HG02970 (cell line): ENCODE results near the gene MAB21L3.

Experiments used
- ATAC-seq: cut with Tn5 transposase; IDR thresholded peaks from one replicate; pipeline ENCODE4 v1.9.1; 2021; ENCODE audit warnings: mild to moderate bottlenecking, moderate library complexity, moderate number of reproducible peaks; ENCODE audit not compliant: unreplicated experiment, low FRiP score

The MAB21L3 gene

GRCh38 chr1:116106646-116107045 is 4.6 kb upstream of the MAB21L3 start:
- no peak for ATAC-seq

GRCh38 chr1:116107371-116107770 is 3.8 kb upstream of the MAB21L3 start:
- ATAC-seq = no peak

- ATAC-seq = no peak
Measured at GRCh38 chr1:116111524-116112021, 374 bp downstream of the MAB21L3 start.

- ATAC-seq = no peak
Measured at GRCh38 chr1:116112388-116113140, 1.4 kb downstream of the MAB21L3 start.

- ATAC-seq = no peak
Measured at GRCh38 chr1:116113615-116114014, 2.4 kb downstream of the MAB21L3 start.

GRCh38 chr1:116115476-116116439 is 4.6 kb downstream of the MAB21L3 start:
- no peak for ATAC-seq

GRCh38 chr1:116118471-116118870 is 7.3 kb downstream of the MAB21L3 start:
- ATAC-seq = no peak

GRCh38 chr1:116119876-116120275 is 8.7 kb downstream of the MAB21L3 start:
- ATAC-seq = no peak

- ATAC-seq = no peak
Measured at GRCh38 chr1:116122955-116123757, 12.0 kb downstream of the MAB21L3 start.

- ATAC-seq = no peak
Measured at GRCh38 chr1:116123837-116124533, 12.8 kb downstream of the MAB21L3 start.

- no peak for ATAC-seq
Measured at GRCh38 chr1:116125758-116126157, 14.6 kb downstream of the MAB21L3 start.

- ATAC-seq = no peak
Measured at GRCh38 chr1:116126281-116126680, 15.1 kb downstream of the MAB21L3 start.

GRCh38 chr1:116127123-116127847 is 16.1 kb downstream of the MAB21L3 start:
- no peak for ATAC-seq

- ATAC-seq = no peak
Measured at GRCh38 chr1:116127848-116128540, 16.8 kb downstream of the MAB21L3 start.

- ATAC-seq = no peak
Measured at GRCh38 chr1:116128664-116129063, 17.5 kb downstream of the MAB21L3 start.

- no peak for ATAC-seq
Measured at GRCh38 chr1:116129537-116129936, 18.3 kb downstream of the MAB21L3 start.

- ATAC-seq = no peak
Measured at GRCh38 chr1:116130356-116130755, 19.2 kb downstream of the MAB21L3 start.

GRCh38 chr1:116131170-116131569 is 20.0 kb downstream of the MAB21L3 start:
- ATAC-seq = no peak
